ENCODE measurements around the gene CPT1B. TPM values are rescaled to one million over a fixed set of nuclear protein-coding genes. Genes with fewer than 3 reads are reported as not detected.

CPT1B gene
- total and polyA plus RNA-seq, 10 of the 15 experiments (the other 5 are each of a cell fraction or from before 2014, with no cell fraction given): 3.5 to 54.0 (median 21.7) TPM

DNA sequence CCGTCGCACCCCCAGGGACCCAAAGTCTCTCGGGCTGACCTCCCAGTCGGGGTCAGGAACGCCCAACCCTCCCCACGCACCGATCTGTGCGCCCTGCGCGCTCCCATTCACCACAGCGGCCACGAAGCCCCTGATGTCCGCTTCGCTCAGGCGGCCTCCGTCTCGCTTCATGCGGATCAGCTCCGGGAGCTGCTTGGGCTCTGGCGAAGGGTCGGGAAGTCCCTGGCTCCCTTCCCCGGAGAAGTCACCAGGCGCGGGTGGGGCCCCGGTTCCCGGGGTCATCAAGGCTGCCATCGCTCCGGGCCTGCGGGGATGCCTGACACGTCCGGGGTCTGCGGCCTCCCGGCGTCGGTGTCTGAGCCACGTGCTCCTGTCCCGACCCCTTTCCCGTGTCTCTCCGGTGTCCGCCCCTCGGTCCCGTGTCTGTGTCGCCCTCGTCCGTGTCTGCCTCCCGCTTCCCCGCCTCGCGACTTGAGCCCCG, 48.8 kb downstream of the CPT1B start:
- 5% methylated on average over 50 of the region's 50 CpGs for WGBS (ENCODE audit: insufficient coverage, insufficient replicate concordance, low lambda C conversion rate, missing lambda C conversion rate)
- Histone ChIP-seq H3K27me3 (replicated peaks in 1 of 2; ENCODE audit: control insufficient read depth in 2 of 2, insufficient read depth in 2 of 2, low read length in 1 of 2) (no peaks in the 10 kb centered on the region), H3K9ac (ENCODE audit: control insufficient read depth, insufficient read depth, low read length) (peak overlapping the region; percentile 100), H3K9me3 (replicated peaks; ENCODE audit: control insufficient read depth, insufficient read depth, low read length) (no peaks in the 10 kb centered on the region), H2AFZ (ENCODE audit: control insufficient read depth, low read depth, low read length) (no peak overlapping the region), H4K20me1 (ENCODE audit: control insufficient read depth, insufficient read depth) (no peaks in the 10 kb centered on the region), H3K4me3 (peak overlapping the region; percentile 78), H3K4me1 (ENCODE audit: control insufficient read depth, insufficient read depth, low read length) (peaks cover 30% of the 10 kb centered on the region), H3K27ac (ENCODE audit: control insufficient read depth, insufficient read depth) (peak overlapping the region; percentile 100), H3K79me2 (ENCODE audit: control insufficient read depth, insufficient read depth, low read length) (peaks cover 70% of the 10 kb centered on the region), H3K4me2 (ENCODE audit: control insufficient read depth, insufficient read depth) (peak overlapping the region; percentile 71), H3K36me3 (ENCODE audit: control insufficient read depth in 2 of 2, insufficient read depth in 2 of 2, low read length in 1 of 2) (no peaks in the 10 kb centered on the region; a peak in 3 of 4 replicates)
- ChIA-PET SMC1A (ENCODE audit: uncharacterized antibody, unreplicated experiment) (interaction anchor here (1.1 to 5.8 kb wide), 3 partner anchors 11 to 91 kb away, joined by 5 to 58 read pairs (median 10); partner anchors contain the start of gene SYCE3), POLR2A (interaction anchor here (0.7 to 6.5 kb wide), 9 partner anchors 9 to 91 kb away, joined by 3 to 232 read pairs (median 5); partner anchors contain the start of genes KLHDC7B, LMF2, NCAPH2 and SYCE3), RAD21 (ENCODE audit: unreplicated experiment) (interaction anchor here (0.7 to 6.3 kb wide), 4 partner anchors 11 to 92 kb away, joined by 3 to 106 read pairs (median 10); partner anchors contain the start of genes LMF2 and NCAPH2), CTCF (interaction anchor here (1.1 to 2.4 kb wide), 3 partner anchors 11 to 91 kb away, joined by 3 to 12 read pairs (median 6); no protein-coding TSS in a partner anchor)
- intact Hi-C loops (cut with micrococcal nuclease; ENCODE audit: unreplicated experiment) (loop anchor here (5.0 kb wide), 2 partner anchors 33 to 53 kb away; partner anchors contain the start of genes CHKB and SYCE3), in situ Hi-C loops (cut with MboI) (loop anchor here (5.0 kb wide), 1 partner anchor 93 kb away; no protein-coding TSS in a partner anchor)
- FAIRE-seq: no peak
- no peak for ATAC-seq
- TSS peak; percentile 58 for BruUV-seq (replicated peaks)
- DNase-seq (ENCODE audit: low read depth, low spot score): no peak
- 0 out of 2 replicates have a peak, but pooled peaks have one; percentile 16 for TF ChIP-seq MTA2 (IDR thresholded peaks at IDR 0.05; ENCODE audit: low read depth)
- 0 out of 2 replicates have a peak, but pooled peaks have one; percentile 28 for TF ChIP-seq NBN (IDR thresholded peaks at IDR 0.05)
- no peak for TF ChIP-seq STAT1 (conservative IDR thresholded peaks at IDR 0.05)
- TF ChIP-seq POLR2AphosphoS5 (IDR thresholded peaks at IDR 0.05; ENCODE audit: low read length): peak; percentile 7; the same call in 1 of the 2 replicates
- no peak for TF ChIP-seq SMC3 (IDR thresholded peaks at IDR 0.05; ENCODE audit: borderline replicate concordance, low read length)
- TF ChIP-seq ETV6 (conservative IDR thresholded peaks at IDR 0.05 in 1 of 2, IDR thresholded peaks at IDR 0.05 in 1 of 2; ENCODE audit: borderline replicate concordance in 1 of 2, low read depth in 1 of 2): no peak
- TF ChIP-seq, protein P1, sequence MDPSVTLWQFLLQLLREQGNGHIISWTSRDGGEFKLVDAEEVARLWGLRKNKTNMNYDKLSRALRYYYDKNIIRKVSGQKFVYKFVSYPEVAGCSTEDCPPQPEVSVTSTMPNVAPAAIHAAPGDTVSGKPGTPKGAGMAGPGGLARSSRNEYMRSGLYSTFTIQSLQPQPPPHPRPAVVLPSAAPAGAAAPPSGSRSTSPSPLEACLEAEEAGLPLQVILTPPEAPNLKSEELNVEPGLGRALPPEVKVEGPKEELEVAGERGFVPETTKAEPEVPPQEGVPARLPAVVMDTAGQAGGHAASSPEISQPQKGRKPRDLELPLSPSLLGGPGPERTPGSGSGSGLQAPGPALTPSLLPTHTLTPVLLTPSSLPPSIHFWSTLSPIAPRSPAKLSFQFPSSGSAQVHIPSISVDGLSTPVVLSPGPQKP (IDR thresholded peaks at IDR 0.05; ENCODE audit: low read depth, low read length): no peak
- TF ChIP-seq, protein P2, sequence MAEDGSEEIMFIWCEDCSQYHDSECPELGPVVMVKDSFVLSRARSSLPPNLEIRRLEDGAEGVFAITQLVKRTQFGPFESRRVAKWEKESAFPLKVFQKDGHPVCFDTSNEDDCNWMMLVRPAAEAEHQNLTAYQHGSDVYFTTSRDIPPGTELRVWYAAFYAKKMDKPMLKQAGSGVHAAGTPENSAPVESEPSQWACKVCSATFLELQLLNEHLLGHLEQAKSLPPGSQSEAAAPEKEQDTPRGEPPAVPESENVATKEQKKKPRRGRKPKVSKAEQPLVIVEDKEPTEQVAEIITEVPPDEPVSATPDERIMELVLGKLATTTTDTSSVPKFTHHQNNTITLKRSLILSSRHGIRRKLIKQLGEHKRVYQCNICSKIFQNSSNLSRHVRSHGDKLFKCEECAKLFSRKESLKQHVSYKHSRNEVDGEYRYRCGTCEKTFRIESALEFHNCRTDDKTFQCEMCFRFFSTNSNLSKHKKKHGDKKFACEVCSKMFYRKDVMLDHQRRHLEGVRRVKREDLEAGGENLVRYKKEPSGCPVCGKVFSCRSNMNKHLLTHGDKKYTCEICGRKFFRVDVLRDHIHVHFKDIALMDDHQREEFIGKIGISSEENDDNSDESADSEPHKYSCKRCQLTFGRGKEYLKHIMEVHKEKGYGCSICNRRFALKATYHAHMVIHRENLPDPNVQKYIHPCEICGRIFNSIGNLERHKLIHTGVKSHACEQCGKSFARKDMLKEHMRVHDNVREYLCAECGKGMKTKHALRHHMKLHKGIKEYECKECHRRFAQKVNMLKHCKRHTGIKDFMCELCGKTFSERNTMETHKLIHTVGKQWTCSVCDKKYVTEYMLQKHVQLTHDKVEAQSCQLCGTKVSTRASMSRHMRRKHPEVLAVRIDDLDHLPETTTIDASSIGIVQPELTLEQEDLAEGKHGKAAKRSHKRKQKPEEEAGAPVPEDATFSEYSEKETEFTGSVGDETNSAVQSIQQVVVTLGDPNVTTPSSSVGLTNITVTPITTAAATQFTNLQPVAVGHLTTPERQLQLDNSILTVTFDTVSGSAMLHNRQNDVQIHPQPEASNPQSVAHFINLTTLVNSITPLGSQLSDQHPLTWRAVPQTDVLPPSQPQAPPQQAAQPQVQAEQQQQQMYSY (CRISPR knock-in tag; IDR thresholded peaks at IDR 0.05): no peak
- TF ChIP-seq, protein P3, sequence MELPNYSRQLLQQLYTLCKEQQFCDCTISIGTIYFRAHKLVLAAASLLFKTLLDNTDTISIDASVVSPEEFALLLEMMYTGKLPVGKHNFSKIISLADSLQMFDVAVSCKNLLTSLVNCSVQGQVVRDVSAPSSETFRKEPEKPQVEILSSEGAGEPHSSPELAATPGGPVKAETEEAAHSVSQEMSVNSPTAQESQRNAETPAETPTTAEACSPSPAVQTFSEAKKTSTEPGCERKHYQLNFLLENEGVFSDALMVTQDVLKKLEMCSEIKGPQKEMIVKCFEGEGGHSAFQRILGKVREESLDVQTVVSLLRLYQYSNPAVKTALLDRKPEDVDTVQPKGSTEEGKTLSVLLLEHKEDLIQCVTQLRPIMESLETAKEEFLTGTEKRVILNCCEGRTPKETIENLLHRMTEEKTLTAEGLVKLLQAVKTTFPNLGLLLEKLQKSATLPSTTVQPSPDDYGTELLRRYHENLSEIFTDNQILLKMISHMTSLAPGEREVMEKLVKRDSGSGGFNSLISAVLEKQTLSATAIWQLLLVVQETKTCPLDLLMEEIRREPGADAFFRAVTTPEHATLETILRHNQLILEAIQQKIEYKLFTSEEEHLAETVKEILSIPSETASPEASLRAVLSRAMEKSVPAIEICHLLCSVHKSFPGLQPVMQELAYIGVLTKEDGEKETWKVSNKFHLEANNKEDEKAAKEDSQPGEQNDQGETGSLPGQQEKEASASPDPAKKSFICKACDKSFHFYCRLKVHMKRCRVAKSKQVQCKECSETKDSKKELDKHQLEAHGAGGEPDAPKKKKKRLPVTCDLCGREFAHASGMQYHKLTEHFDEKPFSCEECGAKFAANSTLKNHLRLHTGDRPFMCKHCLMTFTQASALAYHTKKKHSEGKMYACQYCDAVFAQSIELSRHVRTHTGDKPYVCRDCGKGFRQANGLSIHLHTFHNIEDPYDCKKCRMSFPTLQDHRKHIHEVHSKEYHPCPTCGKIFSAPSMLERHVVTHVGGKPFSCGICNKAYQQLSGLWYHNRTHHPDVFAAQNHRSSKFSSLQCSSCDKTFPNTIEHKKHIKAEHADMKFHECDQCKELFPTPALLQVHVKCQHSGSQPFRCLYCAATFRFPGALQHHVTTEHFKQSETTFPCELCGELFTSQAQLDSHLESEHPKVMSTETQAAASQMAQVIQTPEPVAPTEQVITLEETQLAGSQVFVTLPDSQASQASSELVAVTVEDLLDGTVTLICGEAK (IDR thresholded peaks at IDR 0.05; ENCODE audit: borderline replicate concordance): 0 out of 2 replicates have a peak, but pooled peaks have one; percentile 23
- no peak for TF ChIP-seq ZSCAN29 (IDR thresholded peaks at IDR 0.05)
- no peak for TF ChIP-seq CREB1 (IDR thresholded peaks at IDR 0.05; ENCODE audit: low read depth)
- TF ChIP-seq NR2F1 (conservative IDR thresholded peaks at IDR 0.05): peak; percentile 18; the same call in 1 of the 2 replicates
- no peak for TF ChIP-seq RBBP5 (conservative IDR thresholded peaks at IDR 0.05)
- no peak for TF ChIP-seq KAT2A (conservative IDR thresholded peaks at IDR 0.05; ENCODE audit: control insufficient read depth, low read depth, low read length)
- no peak for TF ChIP-seq ESRRA (IDR thresholded peaks at IDR 0.05; ENCODE audit: low read length)
